ENCODE data around the gene NRIP1.

The NRIP1 gene

DNA sequence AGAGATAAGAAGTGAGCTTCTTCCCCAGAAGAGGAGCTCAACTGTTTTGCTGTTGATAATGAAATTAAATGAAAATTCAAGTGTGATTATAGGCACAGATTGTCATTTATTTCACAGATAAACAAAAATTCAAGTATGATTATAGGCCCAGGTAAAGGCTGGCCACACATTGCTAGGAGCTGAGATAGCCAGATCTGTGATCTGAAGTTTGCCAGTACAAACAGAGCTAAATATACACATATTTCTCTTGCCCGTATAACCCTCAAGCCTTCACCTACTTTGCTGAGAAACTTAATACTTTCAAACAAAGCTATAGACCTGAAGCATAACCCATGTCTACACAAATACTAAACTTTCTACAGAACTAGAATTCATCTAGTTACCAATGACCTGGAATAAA lies 31.3 kb upstream of the NRIP1 start:
- H3K4me3 ChIP-seq (ENCODE audit: low read depth, low read length): no peak overlapping the region
- no peak for TF ChIP-seq CTCF (IDR thresholded peaks at IDR 0.05; ENCODE audit: control insufficient read depth, extremely low read depth, insufficient read depth)
- no peak for DNase-seq (ENCODE audit: low read depth)

DNA sequence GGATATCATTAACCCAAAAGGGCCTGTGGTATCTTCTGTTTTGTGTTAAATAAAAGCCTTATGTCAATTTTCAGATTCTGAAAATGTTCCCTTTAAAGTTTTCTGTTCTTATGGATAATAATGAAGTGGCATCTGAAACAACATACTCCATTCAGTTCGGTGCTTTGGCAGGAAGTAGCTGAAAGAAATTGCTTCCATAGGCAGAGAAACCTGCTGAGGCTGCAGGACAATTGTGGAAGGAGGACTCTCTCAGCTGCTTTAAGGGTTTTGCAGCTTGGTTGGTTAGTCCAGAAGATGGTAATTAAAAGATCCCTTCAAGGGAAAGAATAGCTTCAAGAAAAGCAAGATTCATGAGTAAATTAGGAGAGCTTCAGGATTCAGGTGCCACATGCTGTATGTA lies 30.5 kb upstream of the NRIP1 start:
- DNase-seq (ENCODE audit: low read depth): no peak
- no peak for TF ChIP-seq CTCF (IDR thresholded peaks at IDR 0.05; ENCODE audit: control insufficient read depth, extremely low read depth, insufficient read depth)
- no peak overlapping the region for H3K4me3 ChIP-seq (ENCODE audit: low read depth, low read length)

- no peak for TF ChIP-seq CTCF (IDR thresholded peaks at IDR 0.05; ENCODE audit: control insufficient read depth, extremely low read depth, insufficient read depth)
- H3K4me3 ChIP-seq (ENCODE audit: low read depth, low read length): no peak overlapping the region
- no peak for DNase-seq (ENCODE audit: low read depth)
Observed at GRCh38 chr21:15094706-15095105, 29.9 kb upstream of the NRIP1 start.

DNA sequence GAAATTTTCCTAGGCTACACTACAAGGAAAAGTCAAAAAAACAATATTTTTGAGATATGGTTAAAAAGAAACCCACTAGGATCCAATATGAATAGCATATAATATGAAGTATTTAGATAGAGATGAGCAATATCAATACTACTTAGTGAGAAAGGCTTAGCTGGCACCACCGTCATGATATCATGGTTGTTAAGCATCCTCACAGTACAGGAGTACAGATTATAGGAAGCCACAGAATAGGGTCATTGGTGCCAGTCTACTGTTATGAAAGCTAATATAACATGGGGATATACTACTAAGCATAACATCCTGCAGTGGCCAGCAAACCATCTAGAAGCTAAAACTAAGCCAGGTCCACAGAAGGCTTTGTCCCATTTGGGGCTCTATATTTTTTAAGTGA lies 28.4 kb upstream of the NRIP1 start:
- H3K4me3 ChIP-seq (ENCODE audit: low read depth, low read length): no peak overlapping the region
- DNase-seq (ENCODE audit: low read depth): no peak
- TF ChIP-seq CTCF (IDR thresholded peaks at IDR 0.05; ENCODE audit: control insufficient read depth, extremely low read depth, insufficient read depth): no peak

DNA sequence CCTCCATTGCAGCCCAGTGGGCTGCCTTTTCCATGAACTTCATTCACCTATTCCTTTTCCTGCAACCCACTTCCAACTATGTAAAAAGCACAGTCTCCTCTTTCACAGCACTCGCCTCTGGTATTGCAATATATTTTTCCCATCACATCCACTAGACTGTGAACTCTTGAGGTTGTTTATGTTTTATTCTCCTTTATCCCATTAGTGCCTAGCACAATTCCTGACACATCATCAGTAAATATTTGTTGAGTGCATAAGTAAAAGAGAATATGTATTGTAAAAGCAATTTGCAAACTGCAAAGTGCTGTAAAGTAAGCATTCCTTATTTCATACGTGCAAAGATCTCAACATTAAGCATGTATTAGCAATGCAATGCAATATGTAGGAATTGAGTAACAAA lies 27.9 kb upstream of the NRIP1 start:
- TF ChIP-seq CTCF (IDR thresholded peaks at IDR 0.05; ENCODE audit: control insufficient read depth, extremely low read depth, insufficient read depth): no peak
- no peak for DNase-seq (ENCODE audit: low read depth)
- no peak overlapping the region for H3K4me3 ChIP-seq (ENCODE audit: low read depth, low read length)

GRCh38 chr21:15090390-15090789 lies 25.6 kb upstream of the NRIP1 start:
- no peak for DNase-seq (ENCODE audit: low read depth)
- H3K4me3 ChIP-seq (ENCODE audit: low read depth, low read length): no peak overlapping the region
- TF ChIP-seq CTCF (IDR thresholded peaks at IDR 0.05; ENCODE audit: control insufficient read depth, extremely low read depth, insufficient read depth): no peak

GRCh38 chr21:15088488-15088887 lies 23.7 kb upstream of the NRIP1 start:
- no peak for TF ChIP-seq CTCF (IDR thresholded peaks at IDR 0.05; ENCODE audit: control insufficient read depth, extremely low read depth, insufficient read depth)
- DNase-seq (ENCODE audit: low read depth): no peak

More at GRCh38 chr21:15088488-15088887, 23.7 kb upstream of the NRIP1 start:
- H3K4me3 ChIP-seq (ENCODE audit: low read depth, low read length): no peak overlapping the region

All from LNCaP clone FGC (cell line).